A549 (cell line): ENCODE data around the gene ZNF618. TPM values are rescaled to one million over a fixed set of nuclear protein-coding genes. Genes with fewer than 3 reads are reported as not detected.
A peak's percentile ranks its signal among the peaks of the same experiment; 100 is the strongest.

Source experiments
- ATAC-seq, 2 experiments: fragments of 200-7000 bp in 1 of 2; fragments of >200 bp in 1 of 2; cut with Nextera tagmentation in 1 of 2; cut with Tn5 transposase in 1 of 2; 3 replicates each; pipeline versions ENCODE4 v1.8.0 to v1.9.1; 2018 to 2020; ENCODE audit warnings: mild to moderate bottlenecking in 1 of 2, moderate library complexity in 1 of 2
- CTCF ChIA-PET: fragments of 300-600 bp; sonication (Branson Sonifier 250); formaldehyde crosslinking; extraction: SDS; loops from one replicate; lab custom pipeline; 2021; ENCODE audit warnings: antibody characterized with exemption, inconsistent platforms; lab: Yijun Ruan, JAX
- POLR2A ChIA-PET: fragments of 350-600 bp; formaldehyde crosslinking; extraction: SDS; loops from one replicate; lab custom pipeline; 2021; ENCODE audit warnings: antibody characterized with exemption, inconsistent platforms; lab: Yijun Ruan, JAX
- DNase-seq, 2 experiments: peaks; one replicate each; pipeline versions ENCODE4 v3.0.0 to v3.0.0-alpha.2; 2011 to 2016; ENCODE audit warnings: low read depth in 1 of 2, low spot score in 1 of 2
- FAIRE-seq: peaks from 2 replicates; lab custom pipeline; 2011; peaks lifted over from hg19 to GRCh38; lab: Jason Lieb, UNC
- H3K27ac ChIP-seq, 2 experiments: fragments of >200 bp; sonication (Bioruptor Twin); formaldehyde crosslinking; 3 replicates each; pipeline ENCODE4 v1.5.1; 2016 to 2017
- H3K4me1 ChIP-seq: fragments of >200 bp; sonication (Bioruptor Twin); formaldehyde crosslinking; 3 replicates; pipeline ENCODE4 v1.6.1; 2016
- H3K4me2 ChIP-seq: fragments of >200 bp; sonication (Bioruptor Twin); formaldehyde crosslinking; 3 replicates; pipeline ENCODE4 v1.6.1; 2016
- H3K4me3 ChIP-seq: fragments of >200 bp; sonication (Bioruptor Twin); formaldehyde crosslinking; 3 replicates; pipeline ENCODE4 v1.5.1; 2016
- H3K9me3 ChIP-seq: fragments of >200 bp; sonication (Bioruptor Twin); formaldehyde crosslinking; 3 replicates; pipeline ENCODE4 v1.6.1; 2016
- CEBPB ChIP-seq, 2 experiments: fragments of >200 bp in 1 of 2; sonication (Bioruptor Twin) in 1 of 2; formaldehyde crosslinking in 1 of 2; IDR thresholded peaks; 2 replicates each; pipeline ENCODE4 v1.6.1; 2012 to 2016
- CHD4 ChIP-seq: fragments of 200-600 bp; sonication (generic); IDR thresholded peaks from 2 replicates; pipeline ENCODE4 v1.6.1; 2016; ENCODE audit warnings: antibody characterized with exemption, mild to moderate bottlenecking, borderline replicate concordance
- EHMT2 ChIP-seq: fragments of 200-600 bp; sonication (generic); IDR thresholded peaks from 2 replicates; pipeline ENCODE4 v1.6.1; 2016; ENCODE audit warnings: antibody characterized with exemption, low read depth, mild to moderate bottlenecking, moderate library complexity
- EP300 ChIP-seq, 2 experiments: fragments of >200 bp; sonication (Bioruptor Twin); formaldehyde crosslinking; IDR thresholded peaks; 2 replicates in 1 of 2; 3 replicates in 1 of 2; pipeline ENCODE4 v1.6.1; 2016 to 2017
- FOSL2 ChIP-seq, 2 experiments: fragments of 450-650 bp in 1 of 2; fragments of >200 bp in 1 of 2; sonication (Bioruptor Twin) in 1 of 2; formaldehyde crosslinking; IDR thresholded peaks; 2 replicates each; pipeline versions ENCODE4 v1.5.0 to v1.6.1; 2016 to 2020; ENCODE audit warnings: mild to moderate bottlenecking in 1 of 2, moderate library complexity in 1 of 2
- KDM1A ChIP-seq: fragments of 200-600 bp; sonication (generic); IDR thresholded peaks from 2 replicates; pipeline ENCODE4 v1.6.1; 2016; ENCODE audit warnings: low read depth, mild to moderate bottlenecking
- KDM5A ChIP-seq: fragments of 200-600 bp; sonication (generic); IDR thresholded peaks from 2 replicates; pipeline ENCODE4 v1.6.1; 2016; ENCODE audit warnings: antibody characterized with exemption, mild to moderate bottlenecking
- MAFK ChIP-seq: fragments of 450-650 bp; IDR thresholded peaks from 2 replicates; pipeline ENCODE4 v1.6.1; 2014; ENCODE audit not compliant: partially characterized antibody
- NFE2L2 ChIP-seq: fragments of 150-350 bp; conservative IDR thresholded peaks from 2 replicates; pipeline ENCODE4 v1.6.1; 2014; ENCODE audit warnings: low read length
- NPAS2 ChIP-seq: fragments of 250-450 bp; sonication (Bioruptor Pico); IDR thresholded peaks from 2 replicates; pipeline ENCODE4 v1.8.0; 2022; ENCODE audit warnings: mild to moderate bottlenecking, moderate library complexity, borderline replicate concordance
- NR3C1 ChIP-seq: fragments of >200 bp; sonication (Bioruptor Twin); formaldehyde crosslinking; IDR thresholded peaks from 3 replicates; pipeline ENCODE4 v1.6.1; 2017
- POLR2A ChIP-seq: IDR thresholded peaks from 2 replicates; pipeline ENCODE4 v1.6.1; 2012; ENCODE audit warnings: mild to moderate bottlenecking, low read length
- RAD21 ChIP-seq, 2 experiments: fragments of >200 bp in 1 of 2; sonication (Bioruptor Twin) in 1 of 2; formaldehyde crosslinking in 1 of 2; IDR thresholded peaks in 1 of 2; conservative IDR thresholded peaks in 1 of 2; 2 replicates in 1 of 2; 3 replicates in 1 of 2; pipeline ENCODE4 v1.6.1; 2012 to 2018; ENCODE audit warnings: inconsistent platforms in 1 of 2
- SMC3 ChIP-seq: fragments of >200 bp; sonication (Bioruptor Twin); formaldehyde crosslinking; IDR thresholded peaks from 3 replicates; pipeline ENCODE4 v1.6.1; 2018; ENCODE audit warnings: inconsistent platforms
- SREBF2 ChIP-seq: fragments of 450-650 bp; IDR thresholded peaks from 2 replicates; pipeline ENCODE4 v1.6.1; 2014; ENCODE audit warnings: mild to moderate bottlenecking, moderate library complexity
- TP53 ChIP-seq: fragments of 250-450 bp; sonication (Bioruptor Pico); IDR thresholded peaks from 2 replicates; pipeline ENCODE4 v1.5.0; 2021; ENCODE audit warnings: mild to moderate bottlenecking, moderate library complexity
- ZNF302 ChIP-seq: fragments of 250-450 bp; sonication (Bioruptor Pico); IDR thresholded peaks from 2 replicates; pipeline ENCODE4 v1.9.0; 2021; ENCODE audit warnings: inconsistent platforms, mild to moderate bottlenecking, moderate library complexity
- ZSCAN20 ChIP-seq: fragments of 250-450 bp; sonication (Bioruptor Pico); IDR thresholded peaks from 2 replicates; pipeline ENCODE4 v1.8.0; 2022; ENCODE audit warnings: mild to moderate bottlenecking, moderate library complexity
- WGBS: methylation state at CpG from one replicate; pipeline ENCODE4 v1.1.6; 2017; ENCODE audit errors: missing lambda C conversion rate; 5-methylcytosine and 5-hydroxymethylcytosine counted together
- polyA plus RNA-seq, 4 experiments: library from polyadenylated mRNA; depleted of rRNA in 3 of 4; stranded (reverse); fragments of >200 nt; fragmentation: RNase III in 1 of 4; extraction: RNeasy Plus Mini Kit Qiagen cat#74134 plus additional on column Dnase treatment in 1 of 4; gene quantifications; 2 replicates in 3 of 4; 3 replicates in 1 of 4; pipeline ENCODE4 v1.2.3, GENCODE V29; 2011 to 2017
- TF ChIP-seq, protein P1 (sequence below): IDR thresholded peaks from 2 replicates; pipeline ENCODE4 v1.6.1; 2012
- TF ChIP-seq, protein P2 (sequence below): fragments of >200 bp; sonication (Bioruptor Twin); formaldehyde crosslinking; IDR thresholded peaks from 3 replicates; pipeline ENCODE4 v1.6.1; 2016
- TF ChIP-seq, protein P3 (sequence below): IDR thresholded peaks from 2 replicates; pipeline ENCODE4 v1.6.1; 2012; ENCODE audit warnings: low read depth, borderline replicate concordance
- TF ChIP-seq, protein P4 (sequence below): fragments of >200 bp; sonication (Bioruptor Twin); formaldehyde crosslinking; IDR thresholded peaks from 3 replicates; pipeline ENCODE4 v1.5.1; 2016
- TF ChIP-seq, protein P5 (sequence below): fragments of 200-600 bp; sonication (generic); IDR thresholded peaks from 2 replicates; pipeline ENCODE4 v1.6.1; 2016; ENCODE audit warnings: antibody characterized with exemption, mild to moderate bottlenecking, moderate library complexity

The ZNF618 gene
- polyA plus RNA-seq, 2 of the 4 experiments (the other 2 are of a cell fraction): 9.0 to 10.0 TPM

DNA sequence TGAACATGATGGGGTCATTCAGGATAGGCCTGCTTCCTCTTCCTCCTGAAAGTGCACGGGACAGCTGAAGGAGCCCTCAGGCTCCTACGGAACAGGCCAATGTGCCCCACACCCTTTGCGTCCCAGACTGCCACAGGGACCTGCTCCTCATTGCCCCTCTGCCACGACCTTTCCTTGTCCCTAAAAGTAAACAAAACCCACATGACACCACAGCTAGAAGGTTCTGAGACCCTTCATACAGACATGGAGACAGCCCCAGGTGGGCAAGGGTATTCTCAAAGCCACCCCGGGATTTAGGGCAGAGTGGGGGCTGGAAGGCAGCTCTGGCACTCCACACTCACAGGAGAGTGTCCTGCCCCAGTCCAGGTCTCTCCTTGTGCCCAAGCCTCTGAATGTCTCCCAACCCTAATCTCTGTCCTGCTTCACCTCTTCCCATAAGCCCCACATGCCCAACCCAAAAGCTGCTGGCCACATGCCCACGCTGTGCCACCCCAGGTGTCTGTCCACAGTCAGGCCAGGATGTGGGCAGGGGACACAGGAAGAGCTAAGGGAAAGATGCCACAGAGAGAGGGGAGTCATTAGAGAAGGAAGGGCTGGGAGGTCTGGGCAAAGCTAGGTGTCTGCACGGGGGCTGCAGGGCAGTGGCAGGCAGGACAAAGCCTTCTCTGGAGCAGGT is 201.2 kb downstream of the ZNF618 start:
- DNase-seq (no peak), FAIRE-seq (no peak), ATAC-seq (no peak)
- no peak overlapping the region; the same call in 2 of the 3 replicates for H3K4me2 ChIP-seq
- 92% methylated on average over 7 of the region's 7 CpGs for WGBS
- TF ChIP-seq CEBPB (IDR thresholded peaks at IDR 0.05) (no peak), SMC3 (no peak), RAD21 (conservative IDR thresholded peaks at IDR 0.05 in 1 of 2, IDR thresholded peaks at IDR 0.05 in 1 of 2) (no peak), NPAS2 (CRISPR knock-in tag) (no peak), NFE2L2 (no peak), ZSCAN20 (CRISPR knock-in tag) (no peak), FOSL2 (IDR thresholded peaks at IDR 0.05) (no peak), FOSL2 (CRISPR knock-in tag; IDR thresholded peaks at IDR 0.05) (no peak), EHMT2 (no peak)
- TF ChIP-seq, protein P1, sequence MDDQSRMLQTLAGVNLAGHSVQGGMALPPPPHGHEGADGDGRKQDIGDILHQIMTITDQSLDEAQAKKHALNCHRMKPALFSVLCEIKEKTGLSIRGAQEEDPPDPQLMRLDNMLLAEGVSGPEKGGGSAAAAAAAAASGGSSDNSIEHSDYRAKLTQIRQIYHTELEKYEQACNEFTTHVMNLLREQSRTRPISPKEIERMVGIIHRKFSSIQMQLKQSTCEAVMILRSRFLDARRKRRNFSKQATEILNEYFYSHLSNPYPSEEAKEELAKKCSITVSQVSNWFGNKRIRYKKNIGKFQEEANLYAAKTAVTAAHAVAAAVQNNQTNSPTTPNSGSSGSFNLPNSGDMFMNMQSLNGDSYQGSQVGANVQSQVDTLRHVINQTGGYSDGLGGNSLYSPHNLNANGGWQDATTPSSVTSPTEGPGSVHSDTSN: no peak
- H3K9me3 ChIP-seq: no peaks in the 10 kb centered on the region
- H3K27ac ChIP-seq: peak overlapping the region; percentile 93 to 94
- no peak overlapping the region for H3K4me3 ChIP-seq
- peaks cover 53% of the 10 kb centered on the region for H3K4me1 ChIP-seq
- ChIA-PET POLR2A (no interaction called here), CTCF (interaction anchor here (9.7 to 10.1 kb wide), 2 partner anchors 31 to 215 kb away, joined by 145 to 191 read pairs; no protein-coding TSS in a partner anchor)

DNA sequence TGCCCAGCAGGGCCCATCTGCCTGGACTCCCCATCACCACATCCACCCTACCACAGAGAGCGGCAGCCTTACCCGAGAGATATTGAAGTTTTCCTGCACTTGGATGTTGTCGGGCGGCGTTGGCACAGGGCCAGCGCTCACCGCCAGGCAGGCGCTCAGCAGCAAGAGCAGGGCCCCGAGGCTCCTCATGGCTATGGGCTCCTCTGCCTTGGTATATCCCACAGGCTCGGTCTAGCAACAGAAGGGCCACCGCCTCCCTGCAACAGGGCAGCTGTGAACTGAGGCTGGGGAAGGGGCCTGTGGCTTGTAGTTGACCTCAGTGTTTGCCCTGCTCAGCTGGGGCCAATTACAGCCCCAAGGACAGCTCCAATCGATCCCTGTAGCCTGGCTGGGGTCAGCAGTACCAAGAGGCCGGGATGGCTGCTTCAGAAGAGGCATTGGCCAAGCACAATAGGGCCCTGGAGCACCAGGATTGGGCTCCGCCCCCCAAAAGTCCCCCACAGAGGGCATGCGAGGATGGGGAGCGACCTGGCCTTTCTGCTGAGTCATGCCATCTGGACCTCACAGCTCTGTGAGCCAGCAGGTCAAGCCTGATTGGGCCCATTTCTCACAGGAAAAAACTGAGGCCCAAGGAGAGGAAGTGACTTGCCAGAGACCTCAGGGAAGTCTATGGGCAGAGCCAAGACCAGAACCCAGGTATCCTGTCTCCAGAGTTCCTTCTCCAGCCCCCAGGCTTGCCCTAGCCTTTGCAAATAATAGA is 202.1 kb downstream of the ZNF618 start, which contains the start of gene AMBP:
Gene AMBP, minus strand, starts transcription at position 280 of the 760 bp plus-strand sequence. Its CDS starts 91 bp downstream, at position 189.
- peaks cover 61% of the 10 kb centered on the region for H3K4me1 ChIP-seq
- DNase-seq (peak in 1 of 2 experiments; percentile 26), ATAC-seq (no peak)
- POLR2A ChIA-PET: no interaction called here
- TF ChIP-seq NFE2L2: peak; percentile 96
- TF ChIP-seq KDM1A: 0 out of 2 replicates have a peak, but pooled peaks have one; percentile 16
- no peak for TF ChIP-seq ZNF302 (CRISPR knock-in tag)
- TF ChIP-seq MAFK: peak; percentile 96
- no peak for TF ChIP-seq NR3C1
- TF ChIP-seq, all 56 proteins: peak for 3
- CTCF ChIA-PET: interaction anchor here (0.6 to 10.1 kb wide), 6 partner anchors 10 to 822 kb away, joined by 3 to 191 read pairs (median 4); partner anchors contain the start of gene COL27A1
- H3K27ac ChIP-seq: peak within 1 kb of the TSS; percentile 93 to 94
- FAIRE-seq: no peak
- peak within 1 kb of the TSS; percentile 38; the same call in 2 of the 3 replicates for H3K4me2 ChIP-seq
- H3K4me3 ChIP-seq: no peak within 1 kb of the TSS
- WGBS: 77% methylated on average over 13 of the region's 16 CpGs
- H3K9me3 ChIP-seq: no peaks in the 10 kb centered on the region

DNA sequence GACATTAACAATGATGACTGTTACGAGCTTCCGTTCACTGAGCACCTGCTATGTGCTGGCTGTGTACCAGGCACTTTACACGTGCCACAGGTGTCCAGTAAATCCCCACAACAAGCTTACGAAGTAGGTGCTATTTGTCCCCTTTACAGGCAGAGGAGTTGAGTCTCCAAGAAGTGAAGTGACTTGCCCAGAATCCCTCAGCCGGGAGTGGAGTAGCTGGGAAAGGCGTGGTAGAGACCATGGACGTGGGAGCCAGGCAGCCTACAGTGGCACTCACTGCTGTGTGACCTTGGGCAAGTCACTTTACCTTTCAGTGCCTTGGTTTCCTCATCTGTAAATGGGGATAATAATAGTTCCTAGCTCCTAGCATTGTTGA is 202.7 kb downstream of the ZNF618 start:
- CTCF ChIA-PET: interaction anchor here (0.6 to 10.1 kb wide), 6 partner anchors 9 to 822 kb away, joined by 3 to 191 read pairs (median 4); partner anchors contain the start of gene COL27A1
- H3K4me1 ChIP-seq: peaks cover 67% of the 10 kb centered on the region
- TF ChIP-seq EP300 (IDR thresholded peaks at IDR 0.05) (no peak), KDM5A (no peak), NR3C1 (no peak), CHD4 (no peak), TP53 (CRISPR knock-in tag) (no peak), POLR2A (no peak), SREBF2 (no peak)
- TF ChIP-seq, protein P2, sequence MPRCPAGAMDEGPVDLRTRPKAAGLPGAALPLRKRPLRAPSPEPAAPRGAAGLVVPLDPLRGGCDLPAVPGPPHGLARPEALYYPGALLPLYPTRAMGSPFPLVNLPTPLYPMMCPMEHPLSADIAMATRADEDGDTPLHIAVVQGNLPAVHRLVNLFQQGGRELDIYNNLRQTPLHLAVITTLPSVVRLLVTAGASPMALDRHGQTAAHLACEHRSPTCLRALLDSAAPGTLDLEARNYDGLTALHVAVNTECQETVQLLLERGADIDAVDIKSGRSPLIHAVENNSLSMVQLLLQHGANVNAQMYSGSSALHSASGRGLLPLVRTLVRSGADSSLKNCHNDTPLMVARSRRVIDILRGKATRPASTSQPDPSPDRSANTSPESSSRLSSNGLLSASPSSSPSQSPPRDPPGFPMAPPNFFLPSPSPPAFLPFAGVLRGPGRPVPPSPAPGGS: no peak
- TF ChIP-seq, protein P3, sequence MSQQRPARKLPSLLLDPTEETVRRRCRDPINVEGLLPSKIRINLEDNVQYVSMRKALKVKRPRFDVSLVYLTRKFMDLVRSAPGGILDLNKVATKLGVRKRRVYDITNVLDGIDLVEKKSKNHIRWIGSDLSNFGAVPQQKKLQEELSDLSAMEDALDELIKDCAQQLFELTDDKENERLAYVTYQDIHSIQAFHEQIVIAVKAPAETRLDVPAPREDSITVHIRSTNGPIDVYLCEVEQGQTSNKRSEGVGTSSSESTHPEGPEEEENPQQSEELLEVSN: no peak
- TF ChIP-seq, protein P4, sequence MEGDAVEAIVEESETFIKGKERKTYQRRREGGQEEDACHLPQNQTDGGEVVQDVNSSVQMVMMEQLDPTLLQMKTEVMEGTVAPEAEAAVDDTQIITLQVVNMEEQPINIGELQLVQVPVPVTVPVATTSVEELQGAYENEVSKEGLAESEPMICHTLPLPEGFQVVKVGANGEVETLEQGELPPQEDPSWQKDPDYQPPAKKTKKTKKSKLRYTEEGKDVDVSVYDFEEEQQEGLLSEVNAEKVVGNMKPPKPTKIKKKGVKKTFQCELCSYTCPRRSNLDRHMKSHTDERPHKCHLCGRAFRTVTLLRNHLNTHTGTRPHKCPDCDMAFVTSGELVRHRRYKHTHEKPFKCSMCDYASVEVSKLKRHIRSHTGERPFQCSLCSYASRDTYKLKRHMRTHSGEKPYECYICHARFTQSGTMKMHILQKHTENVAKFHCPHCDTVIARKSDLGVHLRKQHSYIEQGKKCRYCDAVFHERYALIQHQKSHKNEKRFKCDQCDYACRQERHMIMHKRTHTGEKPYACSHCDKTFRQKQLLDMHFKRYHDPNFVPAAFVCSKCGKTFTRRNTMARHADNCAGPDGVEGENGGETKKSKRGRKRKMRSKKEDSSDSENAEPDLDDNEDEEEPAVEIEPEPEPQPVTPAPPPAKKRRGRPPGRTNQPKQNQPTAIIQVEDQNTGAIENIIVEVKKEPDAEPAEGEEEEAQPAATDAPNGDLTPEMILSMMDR: no peak
- TF ChIP-seq, protein P5, sequence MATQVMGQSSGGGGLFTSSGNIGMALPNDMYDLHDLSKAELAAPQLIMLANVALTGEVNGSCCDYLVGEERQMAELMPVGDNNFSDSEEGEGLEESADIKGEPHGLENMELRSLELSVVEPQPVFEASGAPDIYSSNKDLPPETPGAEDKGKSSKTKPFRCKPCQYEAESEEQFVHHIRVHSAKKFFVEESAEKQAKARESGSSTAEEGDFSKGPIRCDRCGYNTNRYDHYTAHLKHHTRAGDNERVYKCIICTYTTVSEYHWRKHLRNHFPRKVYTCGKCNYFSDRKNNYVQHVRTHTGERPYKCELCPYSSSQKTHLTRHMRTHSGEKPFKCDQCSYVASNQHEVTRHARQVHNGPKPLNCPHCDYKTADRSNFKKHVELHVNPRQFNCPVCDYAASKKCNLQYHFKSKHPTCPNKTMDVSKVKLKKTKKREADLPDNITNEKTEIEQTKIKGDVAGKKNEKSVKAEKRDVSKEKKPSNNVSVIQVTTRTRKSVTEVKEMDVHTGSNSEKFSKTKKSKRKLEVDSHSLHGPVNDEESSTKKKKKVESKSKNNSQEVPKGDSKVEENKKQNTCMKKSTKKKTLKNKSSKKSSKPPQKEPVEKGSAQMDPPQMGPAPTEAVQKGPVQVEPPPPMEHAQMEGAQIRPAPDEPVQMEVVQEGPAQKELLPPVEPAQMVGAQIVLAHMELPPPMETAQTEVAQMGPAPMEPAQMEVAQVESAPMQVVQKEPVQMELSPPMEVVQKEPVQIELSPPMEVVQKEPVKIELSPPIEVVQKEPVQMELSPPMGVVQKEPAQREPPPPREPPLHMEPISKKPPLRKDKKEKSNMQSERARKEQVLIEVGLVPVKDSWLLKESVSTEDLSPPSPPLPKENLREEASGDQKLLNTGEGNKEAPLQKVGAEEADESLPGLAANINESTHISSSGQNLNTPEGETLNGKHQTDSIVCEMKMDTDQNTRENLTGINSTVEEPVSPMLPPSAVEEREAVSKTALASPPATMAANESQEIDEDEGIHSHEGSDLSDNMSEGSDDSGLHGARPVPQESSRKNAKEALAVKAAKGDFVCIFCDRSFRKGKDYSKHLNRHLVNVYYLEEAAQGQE: no peak

More for the DNA sequence above, 202.7 kb downstream of the ZNF618 start:
- Histone ChIP-seq H3K4me2 (peak overlapping the region; percentile 38; the same call in 2 of the 3 replicates), H3K4me3 (no peak overlapping the region), H3K27ac (peak overlapping the region; percentile 93 to 94), H3K9me3 (no peaks in the 10 kb centered on the region)
- no peak for FAIRE-seq
- no peak for DNase-seq
- ATAC-seq: no peak
- POLR2A ChIA-PET: no interaction called here
- WGBS: 69% methylated on average over 7 of the region's 7 CpGs
